SU-DHL-6 (cell line): ENCODE measurements around the gene DEFB114.

Source experiments
- H2AFZ ChIP-seq: fragments of 200-600 bp; sonication (generic); 2 replicates; pipeline ENCODE4 v1.6.1; 2014; ENCODE audit warnings: low read depth, mild to moderate bottlenecking, moderate library complexity, mixed read lengths, antibody characterized with exemption, low read length; ENCODE audit not compliant: severe bottlenecking
- H3F3A ChIP-seq: fragments of 200-600 bp; shearing (Covaris generic); 2 replicates; pipeline ENCODE4 v1.6.0; 2016; ENCODE audit warnings: antibody characterized with exemption, mild to moderate bottlenecking; ENCODE audit not compliant: insufficient read depth
- H3K27ac ChIP-seq: fragments of 200-600 bp; sonication (generic); 2 replicates; pipeline ENCODE4 v1.5.1; 2016; ENCODE audit warnings: low read depth, mild to moderate bottlenecking, low read length, moderate library complexity, mixed read lengths
- H3K27me3 ChIP-seq: fragments of 200-600 bp; sonication (generic), shearing (Covaris generic); 2 replicates; pipeline ENCODE4 v1.6.0; 2014; ENCODE audit warnings: mild to moderate bottlenecking, low read length
- H3K36me3 ChIP-seq: fragments of 200-600 bp; sonication (generic); 2 replicates; pipeline ENCODE4 v1.6.1; 2014; ENCODE audit warnings: mild to moderate bottlenecking, low read length, mixed read lengths
- H3K4me2 ChIP-seq: fragments of 300-600, 200-600 bp; shearing (Covaris generic), sonication (generic); 2 replicates; pipeline ENCODE4 v1.6.0; 2014; ENCODE audit warnings: low read length, low read depth, mild to moderate bottlenecking; ENCODE audit not compliant: poor library complexity, severe bottlenecking
- H3K4me3 ChIP-seq: fragments of 200-600 bp; sonication (generic); 2 replicates; pipeline ENCODE4 v1.5.1; 2014; ENCODE audit warnings: antibody characterized with exemption, low read length, mild to moderate bottlenecking, mixed read lengths; ENCODE audit not compliant: insufficient read depth, poor library complexity, severe bottlenecking
- H3K79me2 ChIP-seq: fragments of 200-600 bp; sonication (generic); 2 replicates; pipeline ENCODE4 v1.6.1; 2014; ENCODE audit warnings: mild to moderate bottlenecking, low read length, moderate library complexity; ENCODE audit not compliant: insufficient read depth
- H3K9ac ChIP-seq: fragments of 200-600 bp; sonication (generic); 2 replicates; pipeline ENCODE4 v1.7.0; 2014; ENCODE audit warnings: mild to moderate bottlenecking, low read length
- H3K9me2 ChIP-seq: fragments of 200-600 bp; sonication (generic); replicated peaks from 2 replicates; pipeline ENCODE4 v1.6.1; 2014; ENCODE audit warnings: low read length; ENCODE audit not compliant: insufficient read depth
- H3K9me3 ChIP-seq: fragments of 200-600 bp; sonication (generic); 2 replicates; pipeline ENCODE4 v1.6.1; 2014; ENCODE audit warnings: low read length, mixed read lengths; ENCODE audit not compliant: insufficient read depth
- H4K20me1 ChIP-seq: fragments of 200-600 bp; sonication (generic); 2 replicates; pipeline ENCODE4 v1.6.1; 2014; ENCODE audit warnings: low read depth, mild to moderate bottlenecking, antibody characterized with exemption, low read length, moderate library complexity, mixed read lengths
- EZH2phosphoT487 ChIP-seq: fragments of 200-600 bp; sonication (generic), shearing (Covaris generic); conservative IDR thresholded peaks from 2 replicates; pipeline ENCODE4 v1.6.1; 2018; ENCODE audit warnings: mild to moderate bottlenecking, antibody characterized with exemption, low read length, moderate library complexity, mixed read lengths
- TF ChIP-seq, protein P1 (sequence below): fragments of 200-600 bp; sonication (generic); IDR thresholded peaks from one replicate; pipeline ENCODE4 v1.5.1; 2017; ENCODE audit warnings: antibody characterized with exemption, mild to moderate bottlenecking, low read length, moderate library complexity; ENCODE audit not compliant: insufficient read depth, poor library complexity, severe bottlenecking

Gene DEFB114

DNA sequence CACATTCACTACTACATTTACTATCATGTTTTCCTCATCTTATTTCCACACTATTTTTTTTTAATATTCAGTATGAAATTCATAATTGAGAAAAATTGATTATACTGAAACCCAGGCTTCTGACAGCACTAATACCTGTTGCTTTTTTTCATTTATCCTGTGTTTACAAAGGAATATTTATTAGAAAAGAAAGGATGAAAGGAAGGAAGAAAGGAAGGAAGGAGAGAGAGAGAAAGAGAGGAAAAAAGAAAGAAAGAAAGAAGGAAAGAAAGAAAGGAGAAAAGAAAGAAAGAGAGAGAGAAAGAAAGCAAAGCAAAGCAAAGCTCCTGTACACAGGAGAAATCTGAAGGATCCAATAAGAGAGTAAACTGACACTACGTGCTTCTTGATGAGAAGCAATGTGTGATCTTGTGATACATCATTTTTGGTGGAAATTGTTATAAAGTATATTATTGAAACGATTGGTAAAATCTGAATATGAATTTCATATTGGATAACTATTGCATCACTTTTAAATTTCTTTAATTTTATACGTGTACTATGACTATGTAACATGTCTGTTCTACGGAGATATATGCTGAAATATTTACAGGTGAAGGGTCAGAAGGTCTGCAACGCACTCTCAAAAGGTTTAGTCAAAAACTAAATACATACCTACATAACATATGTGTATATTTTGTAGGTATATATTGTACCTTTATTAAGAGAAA is 43.9 kb downstream of the DEFB114 start:
- Histone ChIP-seq H3K4me2 (no peak overlapping the region), H3K4me3 (no peak overlapping the region), H3F3A (no peaks in the 10 kb centered on the region), H2AFZ (no peak overlapping the region), H3K79me2 (no peaks in the 10 kb centered on the region), H3K9me2 (no peaks in the 10 kb centered on the region), H4K20me1 (no peaks in the 10 kb centered on the region), H3K9ac (no peak overlapping the region), H3K9me3 (no peaks in the 10 kb centered on the region), H3K36me3 (no peaks in the 10 kb centered on the region), H3K27ac (no peak overlapping the region), H3K27me3 (no peaks in the 10 kb centered on the region)
- TF ChIP-seq, protein P1, sequence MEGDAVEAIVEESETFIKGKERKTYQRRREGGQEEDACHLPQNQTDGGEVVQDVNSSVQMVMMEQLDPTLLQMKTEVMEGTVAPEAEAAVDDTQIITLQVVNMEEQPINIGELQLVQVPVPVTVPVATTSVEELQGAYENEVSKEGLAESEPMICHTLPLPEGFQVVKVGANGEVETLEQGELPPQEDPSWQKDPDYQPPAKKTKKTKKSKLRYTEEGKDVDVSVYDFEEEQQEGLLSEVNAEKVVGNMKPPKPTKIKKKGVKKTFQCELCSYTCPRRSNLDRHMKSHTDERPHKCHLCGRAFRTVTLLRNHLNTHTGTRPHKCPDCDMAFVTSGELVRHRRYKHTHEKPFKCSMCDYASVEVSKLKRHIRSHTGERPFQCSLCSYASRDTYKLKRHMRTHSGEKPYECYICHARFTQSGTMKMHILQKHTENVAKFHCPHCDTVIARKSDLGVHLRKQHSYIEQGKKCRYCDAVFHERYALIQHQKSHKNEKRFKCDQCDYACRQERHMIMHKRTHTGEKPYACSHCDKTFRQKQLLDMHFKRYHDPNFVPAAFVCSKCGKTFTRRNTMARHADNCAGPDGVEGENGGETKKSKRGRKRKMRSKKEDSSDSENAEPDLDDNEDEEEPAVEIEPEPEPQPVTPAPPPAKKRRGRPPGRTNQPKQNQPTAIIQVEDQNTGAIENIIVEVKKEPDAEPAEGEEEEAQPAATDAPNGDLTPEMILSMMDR: no peak
- TF ChIP-seq EZH2phosphoT487: no peak

DNA sequence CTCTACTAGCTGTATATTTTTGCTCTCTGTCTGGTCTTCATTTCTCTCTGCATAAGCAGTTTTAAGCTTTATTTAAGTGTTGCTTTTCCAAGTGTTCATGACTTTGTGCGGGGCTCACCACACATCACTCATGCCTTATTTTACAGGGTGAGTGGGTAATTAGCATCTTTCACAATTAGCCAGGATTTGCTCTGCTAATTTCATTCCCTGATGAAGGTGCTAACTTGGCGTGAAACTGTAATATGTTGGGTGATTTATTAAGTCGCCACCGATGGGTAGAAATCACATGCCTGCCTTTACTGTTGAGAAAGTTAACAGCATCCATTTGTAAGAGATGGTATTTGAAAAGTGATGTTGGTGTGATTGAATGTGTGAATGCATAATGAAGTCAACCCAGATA is 44.7 kb downstream of the DEFB114 start:
- Histone ChIP-seq H3K36me3 (no peaks in the 10 kb centered on the region), H3K27ac (no peak overlapping the region)

DNA sequence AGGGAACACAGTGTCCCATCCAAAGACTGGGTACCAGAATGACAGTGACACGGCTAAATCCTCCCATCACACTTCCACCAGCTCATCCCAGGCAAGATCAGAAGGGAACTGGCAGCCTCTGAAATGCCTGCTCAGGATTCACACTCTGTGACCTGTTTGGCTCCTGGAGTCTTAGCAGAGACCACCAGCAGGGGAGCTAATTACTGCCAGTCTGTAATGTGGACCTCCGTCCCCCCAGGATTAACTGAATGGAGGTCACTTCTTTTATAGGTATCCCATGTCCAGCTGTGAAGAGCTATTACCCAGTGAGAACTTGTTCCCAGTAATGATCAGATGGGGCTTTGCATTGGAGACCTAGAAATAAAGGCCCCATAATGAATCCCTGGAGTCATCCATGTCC is 45.2 kb downstream of the DEFB114 start:
- no peak overlapping the region for H2AFZ ChIP-seq
- no peaks in the 10 kb centered on the region for H3K36me3 ChIP-seq
- no peak overlapping the region for H3K4me3 ChIP-seq
- no peak overlapping the region for H3K27ac ChIP-seq
- no peak for TF ChIP-seq EZH2phosphoT487
- TF ChIP-seq, protein P1: no peak
- no peak overlapping the region for H3K4me2 ChIP-seq
- H3K27me3 ChIP-seq: no peaks in the 10 kb centered on the region
- H3K79me2 ChIP-seq: no peaks in the 10 kb centered on the region
- no peaks in the 10 kb centered on the region for H4K20me1 ChIP-seq
- H3K9me2 ChIP-seq: no peaks in the 10 kb centered on the region
- no peak overlapping the region for H3K9ac ChIP-seq
- H3K9me3 ChIP-seq: no peaks in the 10 kb centered on the region
- no peaks in the 10 kb centered on the region for H3F3A ChIP-seq

More for the DNA sequence above, 44.7 kb downstream of the DEFB114 start:
- Histone ChIP-seq H3K9me3 (no peaks in the 10 kb centered on the region), H2AFZ (no peak overlapping the region), H3K4me3 (no peak overlapping the region), H3F3A (no peaks in the 10 kb centered on the region), H4K20me1 (no peaks in the 10 kb centered on the region), H3K9me2 (no peaks in the 10 kb centered on the region), H3K27me3 (no peaks in the 10 kb centered on the region), H3K9ac (no peak overlapping the region), H3K4me2 (no peak overlapping the region), H3K79me2 (no peaks in the 10 kb centered on the region)
- TF ChIP-seq EZH2phosphoT487: no peak
- TF ChIP-seq, protein P1: no peak
